Fibroblast of the aortic adventitia (primary cell): Measurements from ENCODE around the gene MAP4. TPM values are rescaled to one million over a fixed set of nuclear protein-coding genes. Genes with fewer than 3 reads are reported as not detected.

ENCODE experiments used
- DNase-seq: peaks from one replicate; pipeline ENCODE4 v3.0.0-alpha.2; 2010; ENCODE audit warnings: low read depth
- H3K4me3 ChIP-seq: 2 replicates; pipeline ENCODE4 v1.5.1; 2011; ENCODE audit warnings: low read depth, mild to moderate bottlenecking, control low read depth, low read length, moderate library complexity
- total RNA-seq: library from RNA; depleted of rRNA; stranded (reverse); fragments of >200 nt; gene quantifications from 2 replicates; pipeline ENCODE4 v1.2.3, GENCODE V29; 2012; ENCODE audit warnings: low replicate concordance
- TF ChIP-seq, protein P1 (sequence below): IDR thresholded peaks from 2 replicates; pipeline ENCODE4 v1.5.1; 2011; ENCODE audit warnings: mild to moderate bottlenecking, low read length, control low read depth, inconsistent platforms; ENCODE audit not compliant: insufficient read depth

The MAP4 gene
- total RNA-seq, 1 donor = 157 TPM

DNA sequence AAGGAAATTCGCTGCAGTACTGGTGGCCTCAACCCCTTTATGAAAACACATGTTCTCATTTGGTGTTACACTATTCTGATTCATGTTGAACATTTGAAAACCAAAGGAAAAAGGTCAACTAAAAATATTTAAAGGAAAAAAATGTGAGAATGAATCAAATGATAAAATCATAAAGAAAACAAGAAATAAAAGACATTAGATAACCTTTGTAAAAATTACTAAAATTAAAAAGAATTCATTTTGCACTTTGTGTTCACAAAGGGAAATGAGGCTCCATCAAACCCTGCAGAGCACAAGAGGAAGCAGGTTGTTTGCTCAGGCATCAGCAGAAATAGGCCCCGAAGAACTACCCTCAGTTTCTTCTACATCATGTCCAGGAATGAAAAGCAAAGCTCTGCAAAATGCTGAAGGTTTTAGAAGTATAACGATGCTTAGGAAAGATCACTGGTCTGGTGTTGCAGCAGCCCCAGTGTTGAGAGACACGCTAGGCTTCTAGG, 41.2 kb downstream of the MAP4 start:
- TF ChIP-seq, protein P1, sequence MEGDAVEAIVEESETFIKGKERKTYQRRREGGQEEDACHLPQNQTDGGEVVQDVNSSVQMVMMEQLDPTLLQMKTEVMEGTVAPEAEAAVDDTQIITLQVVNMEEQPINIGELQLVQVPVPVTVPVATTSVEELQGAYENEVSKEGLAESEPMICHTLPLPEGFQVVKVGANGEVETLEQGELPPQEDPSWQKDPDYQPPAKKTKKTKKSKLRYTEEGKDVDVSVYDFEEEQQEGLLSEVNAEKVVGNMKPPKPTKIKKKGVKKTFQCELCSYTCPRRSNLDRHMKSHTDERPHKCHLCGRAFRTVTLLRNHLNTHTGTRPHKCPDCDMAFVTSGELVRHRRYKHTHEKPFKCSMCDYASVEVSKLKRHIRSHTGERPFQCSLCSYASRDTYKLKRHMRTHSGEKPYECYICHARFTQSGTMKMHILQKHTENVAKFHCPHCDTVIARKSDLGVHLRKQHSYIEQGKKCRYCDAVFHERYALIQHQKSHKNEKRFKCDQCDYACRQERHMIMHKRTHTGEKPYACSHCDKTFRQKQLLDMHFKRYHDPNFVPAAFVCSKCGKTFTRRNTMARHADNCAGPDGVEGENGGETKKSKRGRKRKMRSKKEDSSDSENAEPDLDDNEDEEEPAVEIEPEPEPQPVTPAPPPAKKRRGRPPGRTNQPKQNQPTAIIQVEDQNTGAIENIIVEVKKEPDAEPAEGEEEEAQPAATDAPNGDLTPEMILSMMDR = no peak
- no peak for DNase-seq
- no peak overlapping the region for H3K4me3 ChIP-seq

DNA sequence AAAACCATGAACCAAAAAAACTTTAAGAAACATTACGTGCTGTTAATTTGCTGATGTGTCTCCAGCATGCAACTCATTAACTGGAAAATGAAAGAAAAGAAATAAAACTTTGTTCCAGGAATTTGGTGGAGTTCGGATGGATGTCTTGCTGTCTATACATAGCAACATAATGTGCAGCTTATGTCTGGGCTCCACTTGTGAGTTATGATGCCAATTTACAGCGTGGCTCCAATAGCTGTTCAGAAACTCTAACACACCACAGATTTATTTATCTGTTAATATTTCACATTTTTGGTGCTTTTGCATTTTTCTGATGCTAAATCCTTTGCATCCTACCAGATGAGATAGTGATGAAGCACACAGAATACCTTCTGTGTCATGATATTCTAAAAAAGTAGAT, 45.1 kb downstream of the MAP4 start:
- TF ChIP-seq, protein P1 = no peak
- H3K4me3 ChIP-seq = no peak overlapping the region
- DNase-seq = no peak

DNA sequence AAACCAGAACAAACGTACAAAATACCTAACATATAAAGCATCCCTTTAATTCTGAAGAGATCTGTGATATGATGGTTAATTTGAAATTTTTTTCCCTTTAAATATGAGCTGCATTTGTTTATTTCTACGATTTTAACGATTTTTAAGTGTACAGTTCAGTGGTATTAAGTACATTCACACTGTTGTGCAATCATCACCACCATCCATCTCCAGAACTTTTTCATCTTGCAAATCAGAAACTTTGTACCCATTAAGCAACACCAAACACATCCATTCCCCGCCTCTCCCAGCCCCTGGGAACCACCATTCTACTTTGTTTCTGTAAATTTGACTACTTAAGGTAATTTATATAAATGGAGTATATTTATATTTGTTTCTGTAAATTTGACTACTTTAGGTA, 51.5 kb downstream of the MAP4 start:
- TF ChIP-seq, protein P1 = no peak
- DNase-seq = no peak
- H3K4me3 ChIP-seq = no peak overlapping the region

DNA sequence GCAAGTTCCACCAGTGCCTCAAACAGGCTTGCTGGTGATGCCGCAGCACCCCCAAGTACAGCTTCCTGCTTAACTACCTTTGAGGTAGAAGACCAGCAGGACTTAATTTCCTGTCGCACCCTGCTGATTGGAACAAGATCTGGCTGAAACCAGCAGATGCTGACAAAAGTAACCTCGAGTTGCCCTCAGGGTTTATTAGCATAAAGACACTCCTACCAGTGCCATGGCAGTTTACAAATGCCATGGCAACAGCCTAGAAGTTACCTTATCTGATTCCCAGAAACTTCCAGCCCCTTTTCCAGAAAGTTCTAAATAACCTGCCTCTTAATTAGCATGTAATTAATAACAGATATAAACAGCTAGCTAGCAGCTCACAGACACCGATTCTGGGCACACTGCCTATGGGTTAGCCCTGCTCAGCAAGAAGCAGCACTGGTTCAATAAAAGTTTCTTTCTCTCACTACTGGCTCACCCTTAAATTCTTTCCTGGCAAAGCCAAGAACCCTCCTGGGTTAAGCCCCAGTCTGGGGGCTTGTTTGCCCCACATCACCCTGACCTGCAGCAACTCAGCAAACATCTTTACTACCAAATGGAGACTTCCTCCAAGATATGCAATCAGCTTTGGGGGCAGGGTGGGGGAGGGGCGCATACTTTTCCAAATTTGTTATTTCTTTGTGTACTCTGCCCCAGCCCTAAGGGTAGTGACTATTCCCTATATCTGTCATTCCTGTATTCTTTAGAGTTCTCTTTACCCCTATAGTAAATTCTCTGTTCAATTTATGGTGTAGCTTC, 54.2 kb downstream of the MAP4 start:
- TF ChIP-seq, protein P1 = no peak
- peak; percentile 14 for DNase-seq
- H3K4me3 ChIP-seq = no peak overlapping the region

DNA sequence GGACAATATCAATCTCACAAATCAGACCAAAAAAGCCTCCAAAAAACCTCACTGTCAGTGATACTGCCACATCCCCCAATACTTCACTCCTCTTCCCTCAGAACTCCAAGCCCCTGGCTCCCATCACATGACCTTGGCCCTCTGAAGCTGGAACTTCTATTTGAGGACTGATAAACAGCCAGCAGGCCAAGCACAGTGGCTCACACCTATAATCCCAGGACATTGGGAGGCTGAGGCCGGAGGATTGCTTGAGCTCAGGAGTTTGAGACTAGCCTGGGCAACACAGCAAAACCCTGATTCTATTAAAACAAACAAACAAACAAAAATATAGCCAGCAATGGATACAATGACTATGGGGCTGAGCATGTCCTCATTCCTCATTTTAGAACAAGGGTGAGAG, 55.2 kb downstream of the MAP4 start:
- H3K4me3 ChIP-seq = no peak overlapping the region
- TF ChIP-seq, protein P1 = no peak
- no peak for DNase-seq

DNA sequence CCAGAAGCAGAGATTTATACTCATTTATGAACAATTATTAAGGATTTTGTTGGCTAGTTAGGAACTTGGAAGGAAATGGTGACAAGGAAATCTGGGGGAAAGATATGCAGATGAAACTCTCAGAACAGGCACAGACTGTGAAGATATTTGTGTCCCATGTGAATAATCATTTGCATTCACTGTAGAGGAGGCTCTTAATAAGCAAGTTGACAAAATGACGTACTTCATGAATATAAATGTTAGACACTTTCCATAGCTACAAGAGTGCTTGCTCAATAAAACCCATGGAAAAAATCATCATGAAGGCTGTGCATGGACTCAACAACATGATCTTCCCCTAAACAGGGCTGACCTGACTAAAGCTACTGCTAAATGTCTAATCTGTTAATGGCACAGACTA, 59.7 kb downstream of the MAP4 start:
- DNase-seq = no peak
- TF ChIP-seq, protein P1 = no peak

DNA sequence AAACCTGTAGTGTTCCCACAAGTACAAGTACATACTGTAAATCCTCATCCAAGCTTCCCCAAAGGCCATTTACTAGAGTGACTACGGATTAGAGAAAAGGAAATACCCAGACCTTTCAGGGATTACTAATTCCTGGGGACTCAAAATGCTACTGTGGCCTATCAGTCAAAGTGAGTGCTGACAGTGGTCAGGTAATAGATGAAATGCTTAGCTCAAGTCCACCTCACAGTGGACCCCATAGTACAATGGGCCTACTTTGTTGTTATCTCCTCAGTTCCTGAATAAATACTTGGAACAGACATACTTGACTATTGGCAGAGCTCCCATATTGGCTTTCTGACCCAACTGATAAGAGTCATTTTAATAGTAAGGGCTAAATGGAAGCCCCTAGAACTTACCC, 61.6 kb downstream of the MAP4 start:
- peak; percentile 52 for DNase-seq
- TF ChIP-seq, protein P1 = no peak
- H3K4me3 ChIP-seq = no peak overlapping the region

More for the DNA sequence above, 59.7 kb downstream of the MAP4 start:
- no peak overlapping the region for H3K4me3 ChIP-seq
